Measurements from ENCODE around the gene MSH5. TPM values are rescaled to one million over a fixed set of nuclear protein-coding genes. Genes with fewer than 3 reads are reported as not detected.

Gene MSH5
- 10 to 100 TPM; 78.9 to 82.6 TPM for total RNA-seq

GRCh38 chr6:31739639-31740396 lies at the start of gene MSH5:
Gene MSH5 (plus strand): TSS chr6:31740005. CDS start chr6:31740467, 462 bp downstream.
- peak within 1 kb of the TSS; percentile 98 for H3K4me3 Mint-ChIP-seq
- H3K4me1 Mint-ChIP-seq, result peaks cover 33% of the 10 kb centered on the region
- H3K27ac Mint-ChIP-seq, result peak within 1 kb of the TSS; percentile 94
- H3K9me3 Mint-ChIP-seq, result no peaks in the 10 kb centered on the region
- H3K36me3 Mint-ChIP-seq (ENCODE audit: low read depth), result peaks cover 66% of the 10 kb centered on the region
- peak; percentile 89 for ATAC-seq (replicated peaks)
- H3K27me3 Mint-ChIP-seq, result no peaks in the 10 kb centered on the region

GRCh38 chr6:31690231-31691077 lies 49.4 kb upstream of the MSH5 start:
- no peak overlapping the region for H3K4me3 Mint-ChIP-seq
- peak overlapping the region; percentile 57 for H3K27ac Mint-ChIP-seq
- no peaks in the 10 kb centered on the region for H3K27me3 Mint-ChIP-seq
- no peaks in the 10 kb centered on the region for H3K9me3 Mint-ChIP-seq
- peaks cover 91% of the 10 kb centered on the region for H3K36me3 Mint-ChIP-seq (ENCODE audit: low read depth)
- ATAC-seq (replicated peaks), result peak; percentile 47
- H3K4me1 Mint-ChIP-seq, result no peaks in the 10 kb centered on the region

- no peak for ATAC-seq (replicated peaks)
- Mint-ChIP-seq H3K4me3 (no peak overlapping the region), H3K4me1 (no peaks in the 10 kb centered on the region), H3K9me3 (no peaks in the 10 kb centered on the region), H3K36me3 (ENCODE audit: low read depth) (peaks cover 91% of the 10 kb centered on the region), H3K27me3 (no peaks in the 10 kb centered on the region), H3K27ac (peak overlapping the region; percentile 57)
Observed at GRCh38 chr6:31691078-31691463, 48.7 kb upstream of the MSH5 start.

GRCh38 chr6:31691564-31692108 lies 48.2 kb upstream of the MSH5 start:
- H3K4me1 Mint-ChIP-seq, result no peaks in the 10 kb centered on the region
- ATAC-seq (replicated peaks), result no peak
- H3K9me3 Mint-ChIP-seq, result no peaks in the 10 kb centered on the region
- H3K4me3 Mint-ChIP-seq, result no peak overlapping the region
- no peaks in the 10 kb centered on the region for H3K27me3 Mint-ChIP-seq
- no peak overlapping the region for H3K27ac Mint-ChIP-seq
- H3K36me3 Mint-ChIP-seq (ENCODE audit: low read depth), result peaks cover 92% of the 10 kb centered on the region

- Mint-ChIP-seq H3K27me3 (no peaks in the 10 kb centered on the region), H3K4me3 (no peak overlapping the region), H3K36me3 (ENCODE audit: low read depth) (peaks cover 95% of the 10 kb centered on the region), H3K9me3 (no peaks in the 10 kb centered on the region), H3K4me1 (peaks cover 3% of the 10 kb centered on the region), H3K27ac (no peak overlapping the region)
- no peak for ATAC-seq (replicated peaks)
Observed at GRCh38 chr6:31692353-31692752, 47.5 kb upstream of the MSH5 start.

GRCh38 chr6:31692886-31693285 lies 46.9 kb upstream of the MSH5 start:
- H3K4me1 Mint-ChIP-seq, result peaks cover 8% of the 10 kb centered on the region

GRCh38 chr6:31693535-31693934 lies 46.3 kb upstream of the MSH5 start:
- H3K4me3 Mint-ChIP-seq, result no peak overlapping the region
- peaks cover 10% of the 10 kb centered on the region for H3K4me1 Mint-ChIP-seq
- no peaks in the 10 kb centered on the region for H3K27me3 Mint-ChIP-seq
- no peak for ATAC-seq (replicated peaks)
- no peak overlapping the region for H3K27ac Mint-ChIP-seq
- peaks cover 94% of the 10 kb centered on the region for H3K36me3 Mint-ChIP-seq (ENCODE audit: low read depth)
- no peaks in the 10 kb centered on the region for H3K9me3 Mint-ChIP-seq

More at GRCh38 chr6:31692886-31693285, 46.9 kb upstream of the MSH5 start:
- Mint-ChIP-seq H3K9me3 (no peaks in the 10 kb centered on the region), H3K27me3 (no peaks in the 10 kb centered on the region), H3K4me3 (no peak overlapping the region), H3K36me3 (ENCODE audit: low read depth) (peaks cover 95% of the 10 kb centered on the region), H3K27ac (no peak overlapping the region)
- ATAC-seq (replicated peaks), result no peak

- H3K36me3 Mint-ChIP-seq (ENCODE audit: low read depth), result peaks cover 86% of the 10 kb centered on the region
- peaks cover 19% of the 10 kb centered on the region for H3K4me1 Mint-ChIP-seq
- H3K27me3 Mint-ChIP-seq, result no peaks in the 10 kb centered on the region
Observed at GRCh38 chr6:31697555-31697954, 42.2 kb upstream of the MSH5 start.

GRCh38 chr6:31700740-31701401 lies 38.9 kb upstream of the MSH5 start:
- H3K27me3 Mint-ChIP-seq, result no peaks in the 10 kb centered on the region
- H3K36me3 Mint-ChIP-seq (ENCODE audit: low read depth), result peaks cover 54% of the 10 kb centered on the region
- H3K27ac Mint-ChIP-seq, result peak overlapping the region; percentile 98
- no peak for ATAC-seq (replicated peaks)
- H3K4me1 Mint-ChIP-seq, result peaks cover 24% of the 10 kb centered on the region
- peak overlapping the region; percentile 98 for H3K4me3 Mint-ChIP-seq
- H3K9me3 Mint-ChIP-seq, result no peaks in the 10 kb centered on the region

More at GRCh38 chr6:31697555-31697954, 42.2 kb upstream of the MSH5 start:
- Mint-ChIP-seq H3K4me3 (peak overlapping the region; percentile 36), H3K27ac (peak overlapping the region; percentile 62), H3K9me3 (no peaks in the 10 kb centered on the region)
- ATAC-seq (replicated peaks), result peak; percentile 87

GRCh38 chr6:31701666-31702404 lies 38.0 kb upstream of the MSH5 start:
- H3K27ac Mint-ChIP-seq, result peak overlapping the region; percentile 98
- no peaks in the 10 kb centered on the region for H3K27me3 Mint-ChIP-seq
- no peaks in the 10 kb centered on the region for H3K9me3 Mint-ChIP-seq
- H3K4me1 Mint-ChIP-seq, result peaks cover 24% of the 10 kb centered on the region
- no peak for ATAC-seq (replicated peaks)
- peaks cover 44% of the 10 kb centered on the region for H3K36me3 Mint-ChIP-seq (ENCODE audit: low read depth)
- peak overlapping the region; percentile 98 for H3K4me3 Mint-ChIP-seq

GRCh38 chr6:31702405-31702818 lies 37.4 kb upstream of the MSH5 start:
- Mint-ChIP-seq H3K27me3 (no peaks in the 10 kb centered on the region), H3K9me3 (no peaks in the 10 kb centered on the region), H3K27ac (peak overlapping the region; percentile 98), H3K4me3 (peak overlapping the region; percentile 98), H3K4me1 (peaks cover 20% of the 10 kb centered on the region), H3K36me3 (ENCODE audit: low read depth) (peaks cover 38% of the 10 kb centered on the region)
- peak; percentile 25 for ATAC-seq (replicated peaks)

GRCh38 chr6:31702819-31703716 lies 36.7 kb upstream of the MSH5 start, which contains the start of gene ABHD16A:
Gene ABHD16A (minus strand): TSS chr6:31703324. CDS start chr6:31703281, 43 bp downstream.
- Mint-ChIP-seq H3K27ac (peak within 1 kb of the TSS; percentile 98), H3K9me3 (no peaks in the 10 kb centered on the region), H3K27me3 (no peaks in the 10 kb centered on the region), H3K36me3 (ENCODE audit: low read depth) (peaks cover 32% of the 10 kb centered on the region), H3K4me1 (peaks cover 14% of the 10 kb centered on the region), H3K4me3 (peak within 1 kb of the TSS; percentile 98)
- peak; percentile 97 for ATAC-seq (replicated peaks)

- H3K27ac Mint-ChIP-seq, result no peak overlapping the region
Observed at GRCh38 chr6:31705931-31706330, 33.9 kb upstream of the MSH5 start.

More at GRCh38 chr6:31705931-31706330, 33.9 kb upstream of the MSH5 start:
- no peak for ATAC-seq (replicated peaks)
- no peaks in the 10 kb centered on the region for H3K9me3 Mint-ChIP-seq
- H3K4me3 Mint-ChIP-seq, result no peak overlapping the region
- peaks cover 5% of the 10 kb centered on the region for H3K36me3 Mint-ChIP-seq (ENCODE audit: low read depth)
- no peaks in the 10 kb centered on the region for H3K27me3 Mint-ChIP-seq
- peaks cover 17% of the 10 kb centered on the region for H3K4me1 Mint-ChIP-seq
